ENCODE measurements around the gene VPS13D.

DNA sequence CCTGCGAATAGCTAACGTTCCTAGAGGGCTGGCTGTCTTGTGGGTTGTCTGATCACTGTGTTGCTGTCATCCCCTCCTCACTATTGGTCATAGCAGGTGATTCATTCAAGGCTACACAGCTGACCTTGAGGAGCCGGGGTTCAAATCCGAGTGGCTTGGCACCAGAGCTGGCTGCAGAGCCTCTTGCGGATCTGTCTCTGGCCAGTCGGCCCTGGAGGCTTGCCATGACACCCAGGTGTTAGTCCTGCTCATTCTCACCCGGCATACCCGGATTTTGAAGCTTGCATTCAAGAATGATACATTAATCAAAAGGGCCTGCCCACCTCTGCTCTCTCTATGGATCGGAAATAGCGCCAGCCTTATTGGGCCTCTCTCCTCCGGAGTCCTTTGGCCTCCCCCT lies 277.8 kb downstream of the VPS13D start:
- TF ChIP-seq CTCF (IDR thresholded peaks at IDR 0.05; ENCODE audit: extremely low read depth in 1 of 2, insufficient read depth in 1 of 2, low read depth in 1 of 2, low read length in 2 of 2) (no peak), POLR2A (IDR thresholded peaks at IDR 0.05; ENCODE audit: low read depth, low read length) (no peak), EZH2 (IDR thresholded peaks at IDR 0.05; ENCODE audit: borderline replicate concordance, low read depth, low read length, severe bottlenecking) (no peak), FOS (IDR thresholded peaks at IDR 0.05; ENCODE audit: borderline replicate concordance, insufficient read depth, low read length) (no peak), POLR2AphosphoS5 (IDR thresholded peaks at IDR 0.05; ENCODE audit: insufficient read depth, low read depth, low read length) (no peak), MAX (IDR thresholded peaks at IDR 0.05; ENCODE audit: insufficient read depth, insufficient read length) (no peak)

All from endothelial cell of umbilical vein (primary cell).